GM12878 (cell line): ENCODE measurements around the gene DIP2B. TPM values are rescaled to one million over a fixed set of nuclear protein-coding genes. Genes with fewer than 3 reads are reported as not detected.

Experiments used
- ATAC-seq: fragments of 200-7000 bp; cut with Tn5 transposase; 3 replicates; pipeline ENCODE4 v1.9.1; 2020; ENCODE audit warnings: mild to moderate bottlenecking, moderate library complexity
- BruUV-seq: library from RNA; stranded (reverse); fragments of 400-500 nt; replicated peaks from 2 replicates; lab custom pipeline; 2021; lab: Mats Ljungman, UMichigan
- CTCF ChIA-PET: fragments of 300-600 bp; sonication (Branson Sonifier 250); formaldehyde crosslinking; extraction: SDS; loops from one replicate; lab custom pipeline; 2021; ENCODE audit warnings: inconsistent platforms; lab: Yijun Ruan, JAX
- POLR2A ChIA-PET: fragments of 350-600 bp; formaldehyde crosslinking; extraction: SDS; loops from one replicate; lab custom pipeline; 2021; ENCODE audit warnings: inconsistent platforms; lab: Charles Lee
- RAD21 ChIA-PET: fragments of 300-600 bp; sonication (Branson Sonifier 250); formaldehyde crosslinking; loops from one replicate; lab custom pipeline; 2023; ENCODE audit warnings: antibody characterized with exemption; ENCODE audit not compliant: unreplicated experiment; lab: Charles Lee
- SMC1A ChIA-PET: fragments of 300-600 bp; sonication (Branson Sonifier 250); formaldehyde crosslinking; loops from one replicate; lab custom pipeline; 2023; ENCODE audit not compliant: unreplicated experiment, uncharacterized antibody; lab: Charles Lee
- DNase-seq: peaks from one replicate; pipeline ENCODE4 v3.0.0-alpha.2; 2011; ENCODE audit warnings: low read depth, low spot score
- FAIRE-seq: peaks from 3 replicates; lab custom pipeline; 2011; peaks lifted over from hg19 to GRCh38; lab: Jason Lieb, UNC
- H2AFZ ChIP-seq: 2 replicates; pipeline ENCODE4 v1.6.0; 2011; ENCODE audit warnings: low read depth, low read length, control low read depth; ENCODE audit not compliant: control insufficient read depth
- H3K27ac ChIP-seq: 2 replicates; pipeline ENCODE4 v1.5.1; 2011; ENCODE audit warnings: control low read depth; ENCODE audit not compliant: control insufficient read depth, insufficient read depth
- H3K27me3 ChIP-seq, 2 experiments: replicated peaks in 1 of 2; 2 replicates each; pipeline versions ENCODE4 v1.6.0 to v1.6.1; 2011; ENCODE audit warnings: low read length in 1 of 2; ENCODE audit not compliant: control insufficient read depth in 2 of 2, insufficient read depth in 2 of 2
- H3K36me3 ChIP-seq, 2 experiments: 2 replicates each; pipeline ENCODE4 v1.5.1; 2011; ENCODE audit warnings: low read length in 1 of 2; ENCODE audit not compliant: control insufficient read depth in 2 of 2, insufficient read depth in 2 of 2
- H3K4me1 ChIP-seq: 2 replicates; pipeline ENCODE4 v1.6.1; 2011; ENCODE audit warnings: mild to moderate bottlenecking, low read length, moderate library complexity, mixed read lengths; ENCODE audit not compliant: control insufficient read depth, insufficient read depth
- H3K4me2 ChIP-seq: 2 replicates; pipeline ENCODE4 v1.6.0; 2011; ENCODE audit warnings: control low read depth; ENCODE audit not compliant: control insufficient read depth, insufficient read depth
- H3K4me3 ChIP-seq: fragments of 200-600 bp; sonication (generic); 2 replicates; pipeline ENCODE4 v1.5.1; 2016
- H3K79me2 ChIP-seq: 2 replicates; pipeline ENCODE4 v1.6.0; 2011; ENCODE audit warnings: low read length; ENCODE audit not compliant: control insufficient read depth, insufficient read depth
- H3K9ac ChIP-seq: 2 replicates; pipeline ENCODE4 v1.8.0; 2011; ENCODE audit warnings: low read length, control low read depth, mixed read lengths; ENCODE audit not compliant: control insufficient read depth, insufficient read depth
- H3K9me3 ChIP-seq: replicated peaks from 3 replicates; pipeline ENCODE4 v1.5.1; 2011; ENCODE audit warnings: mild to moderate bottlenecking, low read length; ENCODE audit not compliant: control insufficient read depth, insufficient read depth
- H4K20me1 ChIP-seq: 2 replicates; pipeline ENCODE4 v1.6.0; 2011; ENCODE audit not compliant: control insufficient read depth, insufficient read depth
- EZH2 ChIP-seq: IDR thresholded peaks from 2 replicates; pipeline ENCODE4 v1.6.1; 2012; ENCODE audit warnings: low read depth, mild to moderate bottlenecking, control low read depth, inconsistent platforms, low read length, borderline replicate concordance; ENCODE audit not compliant: control insufficient read depth
- FOXK2 ChIP-seq: fragments of 450-650 bp; IDR thresholded peaks from 2 replicates; pipeline ENCODE4 v1.6.1; 2017; ENCODE audit warnings: mild to moderate bottlenecking, moderate library complexity
- NFYA ChIP-seq: IDR thresholded peaks from 2 replicates; pipeline ENCODE4 v1.6.1; 2011; ENCODE audit warnings: low read depth, mild to moderate bottlenecking, low read length, improper control_type of control experiment, borderline replicate concordance
- POU2F2 ChIP-seq: IDR thresholded peaks from 3 replicates; pipeline ENCODE4 v1.6.1; 2011; ENCODE audit warnings: low read depth, mild to moderate bottlenecking, low read length, borderline replicate concordance
- RELA ChIP-seq: fragments of 450-650 bp; IDR thresholded peaks from 2 replicates; pipeline ENCODE4 v1.8.0; 2014; ENCODE audit warnings: borderline replicate concordance; ENCODE audit not compliant: partially characterized antibody
- RUNX3 ChIP-seq: IDR thresholded peaks from 2 replicates; pipeline ENCODE4 v1.6.1; 2012; ENCODE audit warnings: low read length, inconsistent platforms
- SMAD5 ChIP-seq: IDR thresholded peaks from 2 replicates; pipeline ENCODE4 v1.6.1; 2016; ENCODE audit warnings: antibody characterized with exemption, low read depth
- SPI1 ChIP-seq: IDR thresholded peaks from 2 replicates; pipeline ENCODE4 v1.6.1; 2011; ENCODE audit warnings: low read depth, mild to moderate bottlenecking, low read length, moderate library complexity, borderline replicate concordance; ENCODE audit not compliant: insufficient read depth
- STAT3 ChIP-seq: IDR thresholded peaks from 2 replicates; pipeline ENCODE4 v1.6.1; 2011; ENCODE audit warnings: low read depth, low read length, improper control_type of control experiment
- SUPT20H ChIP-seq: IDR thresholded peaks from 2 replicates; pipeline ENCODE4 v1.6.1; 2011; ENCODE audit warnings: low read depth, mild to moderate bottlenecking, low read length, moderate library complexity, borderline replicate concordance; ENCODE audit not compliant: control insufficient read depth
- TCF3 ChIP-seq: IDR thresholded peaks from 2 replicates; pipeline ENCODE4 v1.6.1; 2012; ENCODE audit warnings: low read depth, mild to moderate bottlenecking, low read length, borderline replicate concordance; ENCODE audit not compliant: insufficient read depth
- in situ Hi-C: fragments of 300-500 bp; cut with MboI; formaldehyde crosslinking; loops from 9 replicates; pipeline ENCODE4 v1.14.3; 2018; ENCODE audit warnings: mixed read lengths
- intact Hi-C: fragments of 100-400 bp; cut with micrococcal nuclease; formaldehyde crosslinking; loops from one replicate; pipeline ENCODE4 v1.14.2; 2022; ENCODE audit not compliant: unreplicated experiment
- polyA plus RNA-seq, 11 experiments: library from polyadenylated mRNA; depleted of rRNA in 4 of 11; unstranded in 6 of 11; stranded (reverse) in 5 of 11; fragments of >200 nt; fragmentation: Nextera tagmentation in 4 of 11; fragmentation: Illumina TruSeq in 1 of 11; extraction: Ambion mirVana in 4 of 11; extraction: Trizol in 1 of 11; gene quantifications; 1 replicate in 1 of 11; 2 replicates in 10 of 11; pipeline versions ENCODE4 v1.2.1 to v1.2.3, GENCODE V29; 2011 to 2016; ENCODE audit warnings: inconsistent platforms in 2 of 11, missing spikeins in 2 of 11, low read depth in 1 of 11
- total RNA-seq, 4 experiments: library from RNA; depleted of rRNA in 3 of 4; stranded (reverse); fragments of >200 nt in 3 of 4; fragmentation: Illumina TruSeq in 1 of 4; extraction: Trizol in 1 of 4; gene quantifications; 2 replicates each; pipeline versions ENCODE4 v1.2.1 to v1.2.3, GENCODE V29; 2013 to 2021
- TF ChIP-seq, protein P1 (sequence below): IDR thresholded peaks from 2 replicates; pipeline ENCODE4 v1.6.1; 2011; ENCODE audit warnings: borderline replicate concordance, low read depth, mild to moderate bottlenecking, moderate library complexity, mixed read lengths, low read length; ENCODE audit not compliant: insufficient read depth; ENCODE audit errors: extremely low read length
- TF ChIP-seq, protein P2 (sequence below): fragments of 450-650 bp; IDR thresholded peaks from 2 replicates; pipeline ENCODE4 v1.6.1; 2014; ENCODE audit warnings: mild to moderate bottlenecking
- TF ChIP-seq, protein P3 (sequence below): fragments of 450-650 bp; IDR thresholded peaks from 2 replicates; pipeline ENCODE4 v1.6.1; 2017; ENCODE audit warnings: mild to moderate bottlenecking, moderate library complexity
- TF ChIP-seq, protein P4 (sequence below): fragments of 450-650 bp; conservative IDR thresholded peaks from 2 replicates; pipeline ENCODE4 v1.6.1; 2017; ENCODE audit warnings: mild to moderate bottlenecking, moderate library complexity

Gene DIP2B
- total and polyA plus RNA-seq, 10 of the 15 experiments (the other 5 are each of a cell fraction or from before 2014, with no cell fraction given) = 4.5 to 30.0 (median 18.6) TPM

DNA sequence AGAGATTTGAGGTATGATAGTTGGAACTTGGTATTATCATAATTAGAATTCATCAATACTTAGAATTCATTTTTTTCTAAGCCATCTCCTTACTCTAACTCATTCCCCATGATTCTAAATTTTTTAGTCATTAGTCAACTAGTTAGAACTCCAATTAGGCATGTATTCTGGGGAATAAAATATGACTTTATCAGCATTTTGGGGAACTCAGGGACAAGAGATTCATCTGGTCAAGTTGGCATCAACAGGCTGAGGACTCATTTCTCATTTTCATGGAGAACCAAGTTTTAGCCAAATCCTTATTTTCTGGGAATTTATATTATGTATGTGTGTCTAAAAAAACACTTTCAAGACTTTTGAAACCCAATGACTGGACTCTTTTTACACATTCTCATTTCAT is 29.2 kb downstream of the DIP2B start:
- CTCF ChIA-PET = interaction anchor here (1.2 to 1.5 kb wide), 4 partner anchors 14 to 51 kb away, joined by 3 to 6 read pairs (median 5); no protein-coding TSS in a partner anchor
- RAD21 ChIA-PET = interaction anchor here (0.8 to 1.6 kb wide), 6 partner anchors 13 to 47 kb away, joined by 3 to 7 read pairs (median 4); no protein-coding TSS in a partner anchor
- BruUV-seq = no TSS peak
- Histone ChIP-seq H3K27me3 (no peaks in the 10 kb centered on the region), H3K9ac (no peak overlapping the region), H4K20me1 (no peaks in the 10 kb centered on the region), H3K4me3 (no peak overlapping the region), H2AFZ (no peak overlapping the region), H3K4me1 (peaks cover 54% of the 10 kb centered on the region), H3K9me3 (no peaks in the 10 kb centered on the region; the same call in none of the 3 replicates), H3K36me3 (0 out of 4 replicates have a peak, but pooled peaks cover 0 to 3% of the 10 kb centered on the region in 2 experiments), H3K27ac (peak overlapping the region; percentile 96), H3K4me2 (no peak overlapping the region), H3K79me2 (peaks cover 69% of the 10 kb centered on the region)
- SMC1A ChIA-PET = interaction anchor here (0.9 to 7.6 kb wide), 6 partner anchors 13 to 280 kb away, joined by 3 to 94 read pairs (median 4); no protein-coding TSS in a partner anchor
- DNase-seq (no peak), ATAC-seq (no peak), FAIRE-seq (no peak)
- intact Hi-C loops = loop anchor here (1.0 to 5.0 kb wide), 2 partner anchors 19 to 43 kb away; no protein-coding TSS in a partner anchor
- TF ChIP-seq STAT3 (no peak), NFYA (no peak), RUNX3 (no peak), RELA (no peak), TCF3 (no peak), POU2F2 (no peak), EZH2 (no peak), SPI1 (no peak), SMAD5 (no peak), SUPT20H (no peak), FOXK2 (no peak)
- TF ChIP-seq, protein P1, sequence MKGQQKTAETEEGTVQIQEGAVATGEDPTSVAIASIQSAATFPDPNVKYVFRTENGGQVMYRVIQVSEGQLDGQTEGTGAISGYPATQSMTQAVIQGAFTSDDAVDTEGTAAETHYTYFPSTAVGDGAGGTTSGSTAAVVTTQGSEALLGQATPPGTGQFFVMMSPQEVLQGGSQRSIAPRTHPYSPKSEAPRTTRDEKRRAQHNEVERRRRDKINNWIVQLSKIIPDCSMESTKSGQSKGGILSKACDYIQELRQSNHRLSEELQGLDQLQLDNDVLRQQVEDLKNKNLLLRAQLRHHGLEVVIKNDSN = no peak
- TF ChIP-seq, protein P2, sequence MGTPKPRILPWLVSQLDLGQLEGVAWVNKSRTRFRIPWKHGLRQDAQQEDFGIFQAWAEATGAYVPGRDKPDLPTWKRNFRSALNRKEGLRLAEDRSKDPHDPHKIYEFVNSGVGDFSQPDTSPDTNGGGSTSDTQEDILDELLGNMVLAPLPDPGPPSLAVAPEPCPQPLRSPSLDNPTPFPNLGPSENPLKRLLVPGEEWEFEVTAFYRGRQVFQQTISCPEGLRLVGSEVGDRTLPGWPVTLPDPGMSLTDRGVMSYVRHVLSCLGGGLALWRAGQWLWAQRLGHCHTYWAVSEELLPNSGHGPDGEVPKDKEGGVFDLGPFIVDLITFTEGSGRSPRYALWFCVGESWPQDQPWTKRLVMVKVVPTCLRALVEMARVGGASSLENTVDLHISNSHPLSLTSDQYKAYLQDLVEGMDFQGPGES = no peak
- TF ChIP-seq, protein P3, sequence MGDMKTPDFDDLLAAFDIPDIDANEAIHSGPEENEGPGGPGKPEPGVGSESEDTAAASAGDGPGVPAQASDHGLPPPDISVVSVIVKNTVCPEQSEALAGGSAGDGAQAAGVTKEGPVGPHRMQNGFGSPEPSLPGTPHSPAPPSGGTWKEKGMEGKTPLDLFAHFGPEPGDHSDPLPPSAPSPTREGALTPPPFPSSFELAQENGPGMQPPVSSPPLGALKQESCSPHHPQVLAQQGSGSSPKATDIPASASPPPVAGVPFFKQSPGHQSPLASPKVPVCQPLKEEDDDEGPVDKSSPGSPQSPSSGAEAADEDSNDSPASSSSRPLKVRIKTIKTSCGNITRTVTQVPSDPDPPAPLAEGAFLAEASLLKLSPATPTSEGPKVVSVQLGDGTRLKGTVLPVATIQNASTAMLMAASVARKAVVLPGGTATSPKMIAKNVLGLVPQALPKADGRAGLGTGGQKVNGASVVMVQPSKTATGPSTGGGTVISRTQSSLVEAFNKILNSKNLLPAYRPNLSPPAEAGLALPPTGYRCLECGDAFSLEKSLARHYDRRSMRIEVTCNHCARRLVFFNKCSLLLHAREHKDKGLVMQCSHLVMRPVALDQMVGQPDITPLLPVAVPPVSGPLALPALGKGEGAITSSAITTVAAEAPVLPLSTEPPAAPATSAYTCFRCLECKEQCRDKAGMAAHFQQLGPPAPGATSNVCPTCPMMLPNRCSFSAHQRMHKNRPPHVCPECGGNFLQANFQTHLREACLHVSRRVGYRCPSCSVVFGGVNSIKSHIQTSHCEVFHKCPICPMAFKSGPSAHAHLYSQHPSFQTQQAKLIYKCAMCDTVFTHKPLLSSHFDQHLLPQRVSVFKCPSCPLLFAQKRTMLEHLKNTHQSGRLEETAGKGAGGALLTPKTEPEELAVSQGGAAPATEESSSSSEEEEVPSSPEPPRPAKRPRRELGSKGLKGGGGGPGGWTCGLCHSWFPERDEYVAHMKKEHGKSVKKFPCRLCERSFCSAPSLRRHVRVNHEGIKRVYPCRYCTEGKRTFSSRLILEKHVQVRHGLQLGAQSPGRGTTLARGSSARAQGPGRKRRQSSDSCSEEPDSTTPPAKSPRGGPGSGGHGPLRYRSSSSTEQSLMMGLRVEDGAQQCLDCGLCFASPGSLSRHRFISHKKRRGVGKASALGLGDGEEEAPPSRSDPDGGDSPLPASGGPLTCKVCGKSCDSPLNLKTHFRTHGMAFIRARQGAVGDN = no peak
- TF ChIP-seq, protein P4, sequence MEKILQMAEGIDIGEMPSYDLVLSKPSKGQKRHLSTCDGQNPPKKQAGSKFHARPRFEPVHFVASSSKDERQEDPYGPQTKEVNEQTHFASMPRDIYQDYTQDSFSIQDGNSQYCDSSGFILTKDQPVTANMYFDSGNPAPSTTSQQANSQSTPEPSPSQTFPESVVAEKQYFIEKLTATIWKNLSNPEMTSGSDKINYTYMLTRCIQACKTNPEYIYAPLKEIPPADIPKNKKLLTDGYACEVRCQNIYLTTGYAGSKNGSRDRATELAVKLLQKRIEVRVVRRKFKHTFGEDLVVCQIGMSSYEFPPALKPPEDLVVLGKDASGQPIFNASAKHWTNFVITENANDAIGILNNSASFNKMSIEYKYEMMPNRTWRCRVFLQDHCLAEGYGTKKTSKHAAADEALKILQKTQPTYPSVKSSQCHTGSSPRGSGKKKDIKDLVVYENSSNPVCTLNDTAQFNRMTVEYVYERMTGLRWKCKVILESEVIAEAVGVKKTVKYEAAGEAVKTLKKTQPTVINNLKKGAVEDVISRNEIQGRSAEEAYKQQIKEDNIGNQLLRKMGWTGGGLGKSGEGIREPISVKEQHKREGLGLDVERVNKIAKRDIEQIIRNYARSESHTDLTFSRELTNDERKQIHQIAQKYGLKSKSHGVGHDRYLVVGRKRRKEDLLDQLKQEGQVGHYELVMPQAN = no peak
- POLR2A ChIA-PET = interaction anchor here (0.7 to 1.8 kb wide), 3 partner anchors 13 to 22 kb away, joined by 4 to 7 read pairs (median 5); no protein-coding TSS in a partner anchor
- in situ Hi-C loops = no loop called here
